Astrocyte of the cerebellum (primary cell): ENCODE results near the gene BTRC.
A peak's percentile ranks its signal among the peaks of the same experiment; 100 is the strongest.

Experiments used
- DNase-seq: peaks from one replicate; pipeline ENCODE4 v3.0.0-alpha.2; 2011; ENCODE audit warnings: low read depth
- H3K4me3 ChIP-seq: 2 replicates; pipeline ENCODE4 v1.5.1; 2011; ENCODE audit warnings: mild to moderate bottlenecking, low read depth, low read length, moderate library complexity
- in situ Hi-C: cut with HindIII; loops from 2 replicates; pipeline ENCODE4 v1.10.0; 2017; ENCODE audit warnings: low sequenced_read_pairs
- TF ChIP-seq, protein P1 (sequence below): IDR thresholded peaks from 2 replicates; pipeline ENCODE4 v1.5.1; 2012; ENCODE audit warnings: low read length, low read depth, moderate library complexity, mild to moderate bottlenecking; ENCODE audit errors: missing control alignments

The BTRC gene

DNA sequence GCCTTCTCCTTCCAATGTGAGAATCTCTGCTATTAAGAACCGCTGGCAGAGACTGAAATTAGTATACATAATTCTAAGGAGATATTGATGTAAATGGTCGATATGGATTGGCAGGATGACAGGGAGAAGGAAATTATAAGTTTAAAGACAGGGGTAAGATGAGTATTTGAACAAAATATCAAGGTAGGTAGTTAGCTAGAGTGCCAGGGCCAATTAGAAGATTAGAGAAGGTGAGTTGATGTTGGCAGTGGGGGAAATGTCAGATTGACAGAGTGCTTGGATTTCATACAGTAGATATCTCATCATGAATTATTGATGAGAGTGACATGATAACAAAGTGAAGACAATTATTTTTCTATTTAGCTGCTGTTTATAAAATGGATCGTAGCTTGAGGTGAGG lies 74.1 kb downstream of the BTRC start:
- TF ChIP-seq, protein P1, sequence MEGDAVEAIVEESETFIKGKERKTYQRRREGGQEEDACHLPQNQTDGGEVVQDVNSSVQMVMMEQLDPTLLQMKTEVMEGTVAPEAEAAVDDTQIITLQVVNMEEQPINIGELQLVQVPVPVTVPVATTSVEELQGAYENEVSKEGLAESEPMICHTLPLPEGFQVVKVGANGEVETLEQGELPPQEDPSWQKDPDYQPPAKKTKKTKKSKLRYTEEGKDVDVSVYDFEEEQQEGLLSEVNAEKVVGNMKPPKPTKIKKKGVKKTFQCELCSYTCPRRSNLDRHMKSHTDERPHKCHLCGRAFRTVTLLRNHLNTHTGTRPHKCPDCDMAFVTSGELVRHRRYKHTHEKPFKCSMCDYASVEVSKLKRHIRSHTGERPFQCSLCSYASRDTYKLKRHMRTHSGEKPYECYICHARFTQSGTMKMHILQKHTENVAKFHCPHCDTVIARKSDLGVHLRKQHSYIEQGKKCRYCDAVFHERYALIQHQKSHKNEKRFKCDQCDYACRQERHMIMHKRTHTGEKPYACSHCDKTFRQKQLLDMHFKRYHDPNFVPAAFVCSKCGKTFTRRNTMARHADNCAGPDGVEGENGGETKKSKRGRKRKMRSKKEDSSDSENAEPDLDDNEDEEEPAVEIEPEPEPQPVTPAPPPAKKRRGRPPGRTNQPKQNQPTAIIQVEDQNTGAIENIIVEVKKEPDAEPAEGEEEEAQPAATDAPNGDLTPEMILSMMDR, result no peak
- H3K4me3 ChIP-seq, result no peak overlapping the region
- in situ Hi-C loops, result no loop called here
- DNase-seq, result no peak

GRCh38 chr10:101429423-101429822 lies 75.5 kb downstream of the BTRC start:
- in situ Hi-C loops, result no loop called here
- H3K4me3 ChIP-seq, result no peak overlapping the region
- DNase-seq, result no peak
- TF ChIP-seq, protein P1, result no peak

- in situ Hi-C loops, result no loop called here
- TF ChIP-seq, protein P1, result no peak
Measured at GRCh38 chr10:101436302-101436701, 82.3 kb downstream of the BTRC start.

DNA sequence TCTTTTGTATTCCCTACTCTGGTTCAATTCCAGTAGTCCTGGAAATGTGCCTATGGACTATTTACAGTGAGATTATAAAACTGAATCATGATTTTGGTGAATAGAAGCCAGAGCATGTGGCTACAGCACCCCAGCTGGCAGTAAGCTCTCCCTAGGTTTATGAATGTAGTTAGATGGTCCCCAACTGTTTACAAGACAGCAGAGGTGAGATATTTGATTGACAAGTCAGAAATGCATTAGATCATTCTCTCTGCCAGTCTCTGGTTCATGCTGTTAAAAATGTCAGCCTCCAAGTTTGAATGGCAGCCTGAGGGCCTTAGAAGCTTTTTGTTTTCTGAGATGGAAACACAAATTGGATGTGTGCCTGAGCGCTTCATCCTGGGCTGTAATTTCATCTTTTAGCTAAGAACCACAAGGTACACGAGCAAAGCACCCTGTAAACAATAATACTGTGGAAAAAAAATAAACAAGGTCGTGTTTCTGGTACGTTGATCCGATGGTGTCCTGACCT lies 85.0 kb downstream of the BTRC start:
- TF ChIP-seq, protein P1, result no peak
- in situ Hi-C loops, result no loop called here
- H3K4me3 ChIP-seq, result no peak overlapping the region
- DNase-seq, result no peak

More at GRCh38 chr10:101436302-101436701, 82.3 kb downstream of the BTRC start:
- DNase-seq, result no peak
- H3K4me3 ChIP-seq, result no peak overlapping the region

DNA sequence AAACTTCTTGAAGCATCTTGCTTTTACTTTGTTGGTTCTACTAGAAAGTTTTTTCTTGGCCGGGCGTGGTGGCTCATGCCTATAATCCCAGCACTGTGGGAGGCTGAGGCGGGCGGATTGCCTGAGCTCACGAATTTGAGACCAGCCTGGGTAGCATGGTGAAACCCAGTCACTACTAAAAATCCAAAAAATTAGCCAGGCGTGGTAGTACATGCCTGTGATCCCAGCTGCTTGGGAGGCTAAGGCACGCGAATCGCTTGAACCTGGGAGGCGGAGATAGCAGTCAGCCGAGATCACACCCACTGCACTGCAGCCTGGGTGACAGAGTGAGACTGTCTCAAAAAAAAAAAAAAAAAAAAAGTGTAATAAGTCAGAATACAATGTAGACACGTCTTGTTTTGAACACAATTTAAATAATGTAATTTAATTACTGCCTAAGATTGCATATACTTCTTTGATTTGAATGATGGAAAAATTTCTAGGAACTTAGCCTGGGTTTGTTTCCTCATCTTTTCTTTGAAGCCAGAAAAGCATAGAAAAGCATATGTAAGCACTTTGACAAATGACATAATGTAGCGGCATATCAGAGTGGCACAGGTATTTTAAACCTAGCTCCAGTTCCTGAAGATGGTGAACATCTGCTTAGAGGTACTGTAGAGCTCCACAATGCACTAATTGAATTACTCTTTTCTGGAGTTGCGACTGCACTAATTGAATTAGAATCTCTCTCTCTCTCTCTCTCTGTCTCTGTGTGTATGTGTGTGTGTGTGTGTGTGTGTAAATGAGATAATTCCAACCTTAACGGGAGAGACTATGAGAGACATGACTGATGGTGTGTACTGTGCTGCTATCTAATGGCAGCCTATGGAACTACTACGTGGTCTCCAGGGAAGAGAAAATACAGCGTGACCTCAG lies 87.8 kb downstream of the BTRC start:
- in situ Hi-C loops, result no loop called here
- no peak overlapping the region for H3K4me3 ChIP-seq
- peak; percentile 34 for DNase-seq
- TF ChIP-seq, protein P1, result peak; percentile 72

GRCh38 chr10:101442456-101442800 lies 88.5 kb downstream of the BTRC start:
- in situ Hi-C loops, result no loop called here
- TF ChIP-seq, protein P1, result no peak
- DNase-seq, result no peak
- H3K4me3 ChIP-seq, result no peak overlapping the region
